Body of pancreas (tissue), 4 donors: ENCODE data around the gene CDK11B.

ENCODE experiments used
- POLR2A ChIP-seq, 3 donors: fragments of 450-650 bp; IDR thresholded peaks; one replicate each; pipeline ENCODE4 v1.6.1; 2016; ENCODE audit warnings: antibody characterized with exemption in 3 of 3, mild to moderate bottlenecking in 2 of 3
- TF ChIP-seq, protein P1 (sequence below), 7 experiments: fragments of 450-650 bp in 4 of 7; fragments of 200-600 bp in 3 of 7; sonication (generic) in 3 of 7; IDR thresholded peaks; one replicate each; pipeline ENCODE4 v1.5.1; 2016 to 2019; ENCODE audit warnings: antibody characterized with exemption in 7 of 7

DNA sequence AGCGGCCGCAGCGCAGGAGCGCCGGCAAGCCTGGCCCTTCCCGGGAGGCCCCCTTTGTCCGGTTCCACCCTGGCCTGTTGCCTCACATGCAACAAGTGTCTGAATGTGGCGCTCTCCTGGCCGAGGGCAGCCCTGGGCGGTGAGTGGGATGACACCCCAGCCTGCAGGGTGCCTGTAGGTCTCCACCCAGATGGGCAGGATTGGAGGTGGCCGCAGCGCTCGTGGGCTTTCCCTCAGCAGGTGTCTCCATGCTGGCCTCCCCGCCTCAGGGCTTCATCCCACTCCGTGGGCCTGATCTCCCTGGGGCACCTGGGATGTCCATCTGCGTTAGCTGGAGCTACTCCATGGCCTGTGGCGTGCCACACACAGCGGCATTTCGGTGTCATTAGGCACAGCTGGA, 42.0 kb downstream of the CDK11B start:
- TF ChIP-seq, protein P1, sequence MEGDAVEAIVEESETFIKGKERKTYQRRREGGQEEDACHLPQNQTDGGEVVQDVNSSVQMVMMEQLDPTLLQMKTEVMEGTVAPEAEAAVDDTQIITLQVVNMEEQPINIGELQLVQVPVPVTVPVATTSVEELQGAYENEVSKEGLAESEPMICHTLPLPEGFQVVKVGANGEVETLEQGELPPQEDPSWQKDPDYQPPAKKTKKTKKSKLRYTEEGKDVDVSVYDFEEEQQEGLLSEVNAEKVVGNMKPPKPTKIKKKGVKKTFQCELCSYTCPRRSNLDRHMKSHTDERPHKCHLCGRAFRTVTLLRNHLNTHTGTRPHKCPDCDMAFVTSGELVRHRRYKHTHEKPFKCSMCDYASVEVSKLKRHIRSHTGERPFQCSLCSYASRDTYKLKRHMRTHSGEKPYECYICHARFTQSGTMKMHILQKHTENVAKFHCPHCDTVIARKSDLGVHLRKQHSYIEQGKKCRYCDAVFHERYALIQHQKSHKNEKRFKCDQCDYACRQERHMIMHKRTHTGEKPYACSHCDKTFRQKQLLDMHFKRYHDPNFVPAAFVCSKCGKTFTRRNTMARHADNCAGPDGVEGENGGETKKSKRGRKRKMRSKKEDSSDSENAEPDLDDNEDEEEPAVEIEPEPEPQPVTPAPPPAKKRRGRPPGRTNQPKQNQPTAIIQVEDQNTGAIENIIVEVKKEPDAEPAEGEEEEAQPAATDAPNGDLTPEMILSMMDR (IDR thresholded peaks at IDR 0.05): no peak
- no peak for TF ChIP-seq POLR2A (IDR thresholded peaks at IDR 0.05)
